WI38 (cell line): ENCODE data around the gene SCAI.
A peak's percentile ranks its signal among the peaks of the same experiment; 100 is the strongest.

Experiments used
- H3K4me3 ChIP-seq: 2 replicates; pipeline ENCODE4 v1.5.1; 2011; ENCODE audit warnings: low read depth, mild to moderate bottlenecking, control low read depth, low read length
- CTCF ChIP-seq: IDR thresholded peaks from 2 replicates; pipeline ENCODE4 v1.5.1; 2012; ENCODE audit warnings: low read depth, mild to moderate bottlenecking, control low read depth, low read length

The SCAI gene

GRCh38 chr9:124947727-124948391 lies 195.5 kb downstream of the SCAI start:
- TF ChIP-seq CTCF: no peak

GRCh38 chr9:124946167-124946566 lies 197.2 kb downstream of the SCAI start:
- H3K4me3 ChIP-seq: no peak overlapping the region
- TF ChIP-seq CTCF: no peak

More at GRCh38 chr9:124947727-124948391, 195.5 kb downstream of the SCAI start:
- no peak overlapping the region for H3K4me3 ChIP-seq

GRCh38 chr9:124941679-124942561 lies 201.4 kb downstream of the SCAI start:
- no peak for TF ChIP-seq CTCF
- peak overlapping the region; percentile 88 for H3K4me3 ChIP-seq

- H3K4me3 ChIP-seq: peak within 1 kb of the TSS; percentile 88
- no peak for TF ChIP-seq CTCF
These were observed 202.2 kb downstream of the SCAI start, which contains the start of gene GOLGA1 for GRCh38 chr9:124940894-124941678. Gene GOLGA1 (minus strand): TSS chr9:124941083. CDS start chr9:124938711, 2,372 bp downstream.

GRCh38 chr9:124940521-124940893 lies 202.8 kb downstream of the SCAI start:
- H3K4me3 ChIP-seq: peak overlapping the region; percentile 88
- TF ChIP-seq CTCF: no peak

- no peak for TF ChIP-seq CTCF
- H3K4me3 ChIP-seq: peak overlapping the region; percentile 88
These were observed 203.4 kb downstream of the SCAI start for GRCh38 chr9:124939944-124940343.
